ENCODE data around the gene DOCK3. TPM values are rescaled to one million over a fixed set of nuclear protein-coding genes. Genes with fewer than 3 reads are reported as not detected.

DOCK3 gene
- total and polyA plus RNA-seq, 2 donors (not counting 3 experiments of a cell fraction or from before 2014, with no cell fraction given): 0.08 to 0.13 TPM

- no peak for FAIRE-seq
- ChIA-PET CTCF (no interaction called here), POLR2A (no interaction called here)
- Histone ChIP-seq H4K20me1 (replicated peaks; ENCODE audit: control insufficient read depth, extremely low read depth, insufficient read depth, low read length) (no peaks in the 10 kb centered on the region), H3K27ac (ENCODE audit: insufficient read depth, low read depth, low read length) (no peak overlapping the region), H3K4me1 (ENCODE audit: control insufficient read depth, extremely low read depth, insufficient read depth, low read length) (no peaks in the 10 kb centered on the region), H3K9me3 (replicated peaks; ENCODE audit: control insufficient read depth, insufficient read depth, low read length) (no peaks in the 10 kb centered on the region), H3K36me3 (ENCODE audit: control insufficient read depth in 2 of 2, extremely low read depth in 1 of 2, insufficient read depth in 2 of 2, low read length in 2 of 2) (no peaks in the 10 kb centered on the region), H3K4me2 (ENCODE audit: insufficient read depth, low read length) (no peak overlapping the region), H3K9me1 (replicated peaks; ENCODE audit: control insufficient read depth, extremely low read depth, insufficient read depth, low read length) (no peaks in the 10 kb centered on the region), H3K4me3 (replicated peaks in 1 of 3; ENCODE audit: insufficient read depth in 1 of 3, low read depth in 1 of 3, low read length in 3 of 3) (no peak overlapping the region), H3K27me3 (ENCODE audit: control insufficient read depth in 2 of 2, insufficient read depth in 2 of 2, low read length in 2 of 2) (no peaks in the 10 kb centered on the region), H3K9ac (replicated peaks; ENCODE audit: extremely low read depth, insufficient read depth, low read length) (no peak overlapping the region), H2AFZ (ENCODE audit: low read depth, low read length) (no peak overlapping the region), H3K79me2 (ENCODE audit: control insufficient read depth, insufficient read depth, low read length) (no peaks in the 10 kb centered on the region)
- intact Hi-C loops (cut with micrococcal nuclease) (no loop called here), dilution Hi-C loops (cut with MboI; ENCODE audit: extremely low pct_ligation_motif_present, low sequenced_read_pairs) (no loop called here)
- TF ChIP-seq GATA2 (IDR thresholded peaks at IDR 0.05; ENCODE audit: insufficient read depth, insufficient read length, low read depth, low read length) (no peak), JUN (IDR thresholded peaks at IDR 0.05; ENCODE audit: borderline replicate concordance, insufficient read depth, insufficient read length, low read depth) (no peak), FOS (IDR thresholded peaks at IDR 0.05; ENCODE audit: borderline replicate concordance, insufficient read depth, low read length) (no peak), MYC (IDR thresholded peaks at IDR 0.05; ENCODE audit: low read depth, low read length) (no peak), CTCF (IDR thresholded peaks at IDR 0.05; ENCODE audit: extremely low read depth in 1 of 2, insufficient read depth in 1 of 2, low read depth in 1 of 2, low read length in 2 of 2) (no peak), POLR2A (IDR thresholded peaks at IDR 0.05; ENCODE audit: low read depth, low read length) (no peak), EZH2 (IDR thresholded peaks at IDR 0.05; ENCODE audit: borderline replicate concordance, low read depth, low read length, severe bottlenecking) (no peak), MAX (IDR thresholded peaks at IDR 0.05; ENCODE audit: insufficient read depth, insufficient read length) (no peak), POLR2AphosphoS5 (IDR thresholded peaks at IDR 0.05; ENCODE audit: insufficient read depth, low read depth, low read length) (no peak)
- BruUV-seq (replicated peaks): no TSS peak
- no peak for DNase-seq (ENCODE audit: low read depth, low spot score)
Observed at GRCh38 chr3:50862221-50862620, 187.5 kb downstream of the DOCK3 start.

All from endothelial cell of umbilical vein (primary cell).